HEK293 (cell line): ENCODE measurements around the gene MCF2L.

Source experiments
- CTCF ChIA-PET: fragments of 350-600 bp; formaldehyde crosslinking; extraction: SDS; loops from one replicate; lab custom pipeline; 2021; ENCODE audit warnings: antibody characterized with exemption; lab: Yijun Ruan, JAX
- POLR2A ChIA-PET: fragments of 300-600 bp; formaldehyde crosslinking; extraction: SDS; loops from one replicate; lab custom pipeline; 2020; ENCODE audit warnings: antibody characterized with exemption, inconsistent platforms; lab: Yijun Ruan, JAX
- H3K27ac ChIP-seq: fragments of 200-500 bp; sonication (Bioruptor generic); 2 replicates; pipeline ENCODE4 v1.5.1; 2014; ENCODE audit warnings: low read depth, low read length, control low read depth, inconsistent platforms; ENCODE audit errors: extremely low read depth
- H3K36me3 ChIP-seq, 2 experiments: fragments of 200-500 bp in 1 of 2; sonication (Bioruptor generic) in 1 of 2; 1 replicate in 1 of 2; 2 replicates in 1 of 2; pipeline ENCODE4 v1.5.1; 2014 to 2017; ENCODE audit warnings: inconsistent platforms in 2 of 2, low read length in 2 of 2; ENCODE audit not compliant: control insufficient read depth in 2 of 2, insufficient read depth in 1 of 2
- H3K4me1 ChIP-seq: fragments of 200-500 bp; sonication (Bioruptor generic); 2 replicates; pipeline ENCODE4 v1.5.1; 2014; ENCODE audit warnings: mild to moderate bottlenecking, low read length, inconsistent platforms; ENCODE audit not compliant: control insufficient read depth, insufficient read depth
- H3K4me3 ChIP-seq: 2 replicates; pipeline ENCODE4 v1.5.1; 2011; ENCODE audit warnings: low read depth, mild to moderate bottlenecking, control low read depth, low read length, moderate library complexity
- H3K9me3 ChIP-seq: fragments of 200-500 bp; sonication (Bioruptor generic); 2 replicates; pipeline ENCODE4 v1.5.1; 2014; ENCODE audit warnings: low read depth, low read length, inconsistent platforms; ENCODE audit not compliant: control insufficient read depth, insufficient read depth
- ATF2 ChIP-seq: fragments of 450-650 bp; formaldehyde crosslinking; IDR thresholded peaks from 2 replicates; pipeline ENCODE4 v1.5.1; 2016; ENCODE audit warnings: missing biosample characterization, missing genetic modification characterization, low read depth
- CTCF ChIP-seq: fragments of 450-650 bp; formaldehyde crosslinking; IDR thresholded peaks from 2 replicates; pipeline ENCODE4 v1.5.1; 2016; ENCODE audit warnings: missing biosample characterization, missing genetic modification characterization
- OVOL3 ChIP-seq: fragments of 450-650 bp; formaldehyde crosslinking; IDR thresholded peaks from 2 replicates; pipeline ENCODE4 v1.5.1; 2016; ENCODE audit warnings: missing biosample characterization, missing genetic modification characterization
- SP2 ChIP-seq: fragments of 450-650 bp; formaldehyde crosslinking; IDR thresholded peaks from 2 replicates; pipeline ENCODE4 v1.5.1; 2016; ENCODE audit warnings: missing biosample characterization, missing genetic modification characterization
- WT1 ChIP-seq: fragments of 450-650 bp; formaldehyde crosslinking; IDR thresholded peaks from 2 replicates; pipeline ENCODE4 v1.5.1; 2016; ENCODE audit warnings: missing biosample characterization, missing genetic modification characterization
- YY1 ChIP-seq: fragments of 450-650 bp; formaldehyde crosslinking; IDR thresholded peaks from 2 replicates; pipeline ENCODE4 v1.5.1; 2018; ENCODE audit warnings: missing biosample characterization, missing genetic modification characterization
- ZFP3 ChIP-seq: fragments of 450-650 bp; formaldehyde crosslinking; IDR thresholded peaks from 2 replicates; pipeline ENCODE4 v1.5.1; 2016; ENCODE audit warnings: low read depth, missing biosample characterization, missing genetic modification characterization
- ZFP69B ChIP-seq: fragments of 450-650 bp; formaldehyde crosslinking; IDR thresholded peaks from 2 replicates; pipeline ENCODE4 v1.5.1; 2016; ENCODE audit warnings: missing biosample characterization, missing genetic modification characterization
- ZNF121 ChIP-seq: fragments of 450-650 bp; formaldehyde crosslinking; IDR thresholded peaks from 2 replicates; pipeline ENCODE4 v1.5.1; 2016; ENCODE audit warnings: missing biosample characterization, missing genetic modification characterization
- ZNF133 ChIP-seq: fragments of 450-650 bp; formaldehyde crosslinking; IDR thresholded peaks from 2 replicates; pipeline ENCODE4 v1.5.1; 2016; ENCODE audit warnings: missing biosample characterization, missing genetic modification characterization
- ZNF146 ChIP-seq: fragments of 450-650 bp; formaldehyde crosslinking; IDR thresholded peaks from 2 replicates; pipeline ENCODE4 v1.5.1; 2016; ENCODE audit warnings: missing biosample characterization, missing genetic modification characterization
- ZNF202 ChIP-seq: fragments of 450-650 bp; formaldehyde crosslinking; IDR thresholded peaks from 2 replicates; pipeline ENCODE4 v1.5.1; 2016; ENCODE audit warnings: missing biosample characterization, missing genetic modification characterization, borderline replicate concordance
- ZNF341 ChIP-seq: fragments of 450-650 bp; formaldehyde crosslinking; IDR thresholded peaks from 2 replicates; pipeline ENCODE4; 2016; ENCODE audit warnings: low read depth, missing biosample characterization, missing genetic modification characterization
- ZNF350 ChIP-seq: fragments of 450-650 bp; formaldehyde crosslinking; IDR thresholded peaks from 2 replicates; pipeline ENCODE4 v1.5.0; 2017; ENCODE audit warnings: missing biosample characterization, mild to moderate bottlenecking, missing genetic modification characterization
- ZNF488 ChIP-seq: fragments of 450-650 bp; formaldehyde crosslinking; IDR thresholded peaks from 2 replicates; pipeline ENCODE4 v1.5.1; 2016; ENCODE audit warnings: missing biosample characterization, missing genetic modification characterization
- ZNF514 ChIP-seq: fragments of 450-650 bp; formaldehyde crosslinking; IDR thresholded peaks from 2 replicates; pipeline ENCODE4 v1.5.1; 2016; ENCODE audit warnings: missing biosample characterization, missing genetic modification characterization
- ZNF530 ChIP-seq: fragments of 450-650 bp; formaldehyde crosslinking; IDR thresholded peaks from 2 replicates; pipeline ENCODE4 v1.5.1; 2016; ENCODE audit warnings: low read depth, missing biosample characterization, missing genetic modification characterization
- ZNF548 ChIP-seq: fragments of 450-650 bp; formaldehyde crosslinking; IDR thresholded peaks from 2 replicates; pipeline ENCODE4 v1.5.1; 2016; ENCODE audit warnings: missing biosample characterization, missing genetic modification characterization
- ZNF610 ChIP-seq: fragments of 450-650 bp; formaldehyde crosslinking; IDR thresholded peaks from 2 replicates; pipeline ENCODE4 v1.5.1; 2016; ENCODE audit warnings: missing biosample characterization, missing genetic modification characterization, borderline replicate concordance
- ZNF843 ChIP-seq: fragments of 450-650 bp; formaldehyde crosslinking; IDR thresholded peaks from 2 replicates; pipeline ENCODE4 v1.5.1; 2016; ENCODE audit warnings: missing biosample characterization, missing genetic modification characterization
- TF ChIP-seq, protein P1 (sequence below): fragments of 450-650 bp; formaldehyde crosslinking; IDR thresholded peaks from 2 replicates; pipeline ENCODE4 v1.5.1; 2017; ENCODE audit warnings: missing biosample characterization, missing genetic modification characterization
- TF ChIP-seq, protein P2 (sequence below): fragments of 450-650 bp; formaldehyde crosslinking; IDR thresholded peaks from 2 replicates; pipeline ENCODE4 v1.5.1; 2016; ENCODE audit warnings: missing biosample characterization, missing genetic modification characterization

The MCF2L gene

GRCh38 chr13:113064000-113064533 is 95.1 kb downstream of the MCF2L start (continued):
- TF ChIP-seq, protein P1, sequence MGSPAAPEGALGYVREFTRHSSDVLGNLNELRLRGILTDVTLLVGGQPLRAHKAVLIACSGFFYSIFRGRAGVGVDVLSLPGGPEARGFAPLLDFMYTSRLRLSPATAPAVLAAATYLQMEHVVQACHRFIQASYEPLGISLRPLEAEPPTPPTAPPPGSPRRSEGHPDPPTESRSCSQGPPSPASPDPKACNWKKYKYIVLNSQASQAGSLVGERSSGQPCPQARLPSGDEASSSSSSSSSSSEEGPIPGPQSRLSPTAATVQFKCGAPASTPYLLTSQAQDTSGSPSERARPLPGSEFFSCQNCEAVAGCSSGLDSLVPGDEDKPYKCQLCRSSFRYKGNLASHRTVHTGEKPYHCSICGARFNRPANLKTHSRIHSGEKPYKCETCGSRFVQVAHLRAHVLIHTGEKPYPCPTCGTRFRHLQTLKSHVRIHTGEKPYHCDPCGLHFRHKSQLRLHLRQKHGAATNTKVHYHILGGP, result no peak

GRCh38 chr13:113064534-113065405 is 95.8 kb downstream of the MCF2L start:
- Histone ChIP-seq H3K27ac (no peak overlapping the region), H3K4me1 (no peaks in the 10 kb centered on the region), H3K36me3 (no peaks in the 10 kb centered on the region), H3K4me3 (no peak overlapping the region), H3K9me3 (no peaks in the 10 kb centered on the region)
- ChIA-PET POLR2A (interaction anchor here (0.6 kb wide), 1 partner anchor 234 kb away, joined by 3 read pairs; no protein-coding TSS in a partner anchor), CTCF (no interaction called here)
- TF ChIP-seq ZNF146 (tag by site-specific recombination), result no peak
- no peak for TF ChIP-seq ZNF202 (tag by site-specific recombination)
- no peak for TF ChIP-seq OVOL3 (tag by site-specific recombination)
- TF ChIP-seq SP2 (tag by site-specific recombination), result no peak
- no peak for TF ChIP-seq ATF2 (tag by site-specific recombination)
- no peak for TF ChIP-seq ZNF121 (tag by site-specific recombination)
- TF ChIP-seq ZNF133, result no peak
- no peak for TF ChIP-seq ZNF530
- TF ChIP-seq ZNF488 (tag by site-specific recombination), result no peak
- no peak for TF ChIP-seq ZFP69B (tag by site-specific recombination)
- no peak for TF ChIP-seq ZNF341 (tag by site-specific recombination)

DNA sequence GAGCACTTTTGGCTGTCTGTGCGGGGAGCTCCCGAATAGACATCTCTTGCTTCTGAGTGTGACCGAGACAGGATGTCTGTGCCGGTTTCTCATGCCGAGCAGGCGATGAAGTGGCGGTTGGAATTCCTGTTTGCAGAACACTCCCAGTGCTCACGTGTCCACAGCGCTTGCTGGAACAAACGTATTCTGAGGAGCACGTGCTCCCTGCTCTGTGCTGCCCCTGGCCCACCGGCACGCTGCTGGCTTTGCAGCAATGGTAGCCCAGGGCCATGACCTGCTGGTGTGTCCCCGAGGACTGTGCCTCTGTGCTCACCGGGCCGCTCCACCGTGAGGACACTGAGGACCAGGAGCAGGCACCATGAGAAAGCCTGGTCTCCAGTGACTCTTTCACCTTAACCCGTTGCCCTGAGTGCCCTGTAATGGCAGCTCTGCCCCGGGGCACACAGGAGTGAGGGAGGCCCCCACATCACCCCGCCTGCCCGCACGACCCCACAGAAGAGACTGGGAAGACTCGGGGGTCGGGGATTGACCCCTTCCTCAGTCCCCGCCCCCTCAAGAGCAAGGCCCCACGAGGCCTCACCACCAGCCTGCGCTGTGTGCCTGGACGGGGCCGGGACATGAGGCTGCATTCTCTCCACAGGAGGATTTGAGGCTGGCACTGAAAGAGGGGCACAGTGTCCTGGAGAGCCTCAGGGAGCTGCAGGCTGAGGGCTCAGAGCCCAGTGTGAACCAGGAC is 96.6 kb downstream of the MCF2L start:
- H3K9me3 ChIP-seq, result no peaks in the 10 kb centered on the region
- TF ChIP-seq ZNF350 (tag by site-specific recombination), result no peak
- no peak for TF ChIP-seq ZNF610 (tag by site-specific recombination)
- POLR2A ChIA-PET, result no interaction called here
- H3K4me3 ChIP-seq, result no peak overlapping the region
- no peak overlapping the region for H3K27ac ChIP-seq
- CTCF ChIA-PET, result no interaction called here
- no peaks in the 10 kb centered on the region for H3K36me3 ChIP-seq
- no peaks in the 10 kb centered on the region for H3K4me1 ChIP-seq

DNA sequence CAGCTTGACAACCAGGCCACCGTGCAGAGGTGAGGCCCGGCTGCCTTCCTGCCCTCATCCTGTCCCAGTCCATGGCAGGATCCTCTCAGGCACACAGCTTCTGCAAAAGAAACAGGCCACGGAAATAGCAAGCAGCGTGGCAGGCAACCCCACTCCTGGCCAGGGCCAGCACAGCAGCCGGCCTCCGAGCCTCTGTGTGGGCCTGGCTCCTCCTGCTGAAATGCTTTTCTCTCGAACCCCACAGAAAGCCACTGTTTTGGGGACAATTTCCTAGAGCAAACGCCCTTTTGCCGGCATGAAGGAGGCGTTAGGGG is 97.1 kb downstream of the MCF2L start:
- no peaks in the 10 kb centered on the region for H3K9me3 ChIP-seq
- no peaks in the 10 kb centered on the region for H3K36me3 ChIP-seq
- ChIA-PET CTCF (interaction anchor here (0.6 kb wide), 1 partner anchor 77 kb away, joined by 6 read pairs; no protein-coding TSS in a partner anchor), POLR2A (no interaction called here)
- no peak overlapping the region for H3K27ac ChIP-seq
- H3K4me3 ChIP-seq, result no peak overlapping the region
- no peaks in the 10 kb centered on the region for H3K4me1 ChIP-seq
- no peak for TF ChIP-seq ZNF548 (tag by site-specific recombination)
- no peak for TF ChIP-seq WT1 (tag by site-specific recombination)
- no peak for TF ChIP-seq ZFP3
- TF ChIP-seq, protein P2, sequence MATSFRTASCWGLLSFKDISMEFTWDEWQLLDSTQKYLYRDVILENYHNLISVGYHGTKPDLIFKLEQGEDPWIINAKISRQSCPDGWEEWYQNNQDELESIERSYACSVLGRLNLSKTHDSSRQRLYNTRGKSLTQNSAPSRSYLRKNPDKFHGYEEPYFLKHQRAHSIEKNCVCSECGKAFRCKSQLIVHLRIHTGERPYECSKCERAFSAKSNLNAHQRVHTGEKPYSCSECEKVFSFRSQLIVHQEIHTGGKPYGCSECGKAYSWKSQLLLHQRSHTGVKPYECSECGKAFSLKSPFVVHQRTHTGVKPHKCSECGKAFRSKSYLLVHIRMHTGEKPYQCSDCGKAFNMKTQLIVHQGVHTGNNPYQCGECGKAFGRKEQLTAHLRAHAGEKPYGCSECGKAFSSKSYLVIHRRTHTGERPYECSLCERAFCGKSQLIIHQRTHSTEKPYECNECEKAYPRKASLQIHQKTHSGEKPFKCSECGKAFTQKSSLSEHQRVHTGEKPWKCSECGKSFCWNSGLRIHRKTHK (tag by site-specific recombination), result no peak
- TF ChIP-seq YY1 (tag by site-specific recombination), result no peak
- no peak for TF ChIP-seq ZFP69B (tag by site-specific recombination)
- TF ChIP-seq ZNF843 (tag by site-specific recombination), result no peak
- no peak for TF ChIP-seq ZNF514 (tag by site-specific recombination)
- TF ChIP-seq CTCF, result no peak
